Measurements from ENCODE around the gene FGF21.

FGF21 gene

GRCh38 chr19:48741129-48741999 is 14.0 kb upstream of the FGF21 start:
- no peaks in the 10 kb centered on the region for H3K36me3 ChIP-seq (ENCODE audit: insufficient read depth, insufficient read length, low read length)
- DNase-seq (ENCODE audit: low read depth, low spot score), result no peak

GRCh38 chr19:48742096-48742495 is 13.2 kb upstream of the FGF21 start:
- H3K27me3 ChIP-seq (ENCODE audit: insufficient read depth, insufficient read length), result peaks cover 16% of the 10 kb centered on the region
- no peak overlapping the region for H3K9ac ChIP-seq (ENCODE audit: insufficient read length, low read depth)
- no peak for DNase-seq (ENCODE audit: low read depth, low spot score)
- H3K4me3 ChIP-seq (ENCODE audit: insufficient read length, low read depth), result no peak overlapping the region
- TF ChIP-seq SUZ12 (IDR thresholded peaks at IDR 0.05; ENCODE audit: extremely low read depth, insufficient read depth, insufficient read length) (no peak), YY1 (IDR thresholded peaks at IDR 0.05; ENCODE audit: insufficient read depth, insufficient read length) (no peak), ZNF274 (IDR thresholded peaks at IDR 0.05; ENCODE audit: low read depth, low read length) (no peak)
- H3K9me3 ChIP-seq (ENCODE audit: insufficient read depth, low read length), result no peaks in the 10 kb centered on the region
- H3K4me1 ChIP-seq (ENCODE audit: insufficient read depth, insufficient read length), result peaks cover 11% of the 10 kb centered on the region
- no peaks in the 10 kb centered on the region for H3K36me3 ChIP-seq (ENCODE audit: insufficient read depth, insufficient read length, low read length)

More at GRCh38 chr19:48741129-48741999, 14.0 kb upstream of the FGF21 start:
- Histone ChIP-seq H3K4me1 (ENCODE audit: insufficient read depth, insufficient read length) (peaks cover 11% of the 10 kb centered on the region), H3K9me3 (ENCODE audit: insufficient read depth, low read length) (no peaks in the 10 kb centered on the region), H3K4me3 (ENCODE audit: insufficient read length, low read depth) (no peak overlapping the region), H3K27me3 (ENCODE audit: insufficient read depth, insufficient read length) (peaks cover 16% of the 10 kb centered on the region), H3K9ac (ENCODE audit: insufficient read length, low read depth) (peak overlapping the region; percentile 32)
- no peak for TF ChIP-seq ZNF274 (IDR thresholded peaks at IDR 0.05; ENCODE audit: low read depth, low read length)
- no peak for TF ChIP-seq YY1 (IDR thresholded peaks at IDR 0.05; ENCODE audit: insufficient read depth, insufficient read length)
- no peak for TF ChIP-seq SUZ12 (IDR thresholded peaks at IDR 0.05; ENCODE audit: extremely low read depth, insufficient read depth, insufficient read length)

GRCh38 chr19:48745208-48745995 is 9.9 kb upstream of the FGF21 start:
- no peak for DNase-seq (ENCODE audit: low read depth, low spot score)
- H3K27me3 ChIP-seq (ENCODE audit: insufficient read depth, insufficient read length), result peaks cover 1% of the 10 kb centered on the region
- H3K4me3 ChIP-seq (ENCODE audit: insufficient read length, low read depth), result no peak overlapping the region
- H3K36me3 ChIP-seq (ENCODE audit: insufficient read depth, insufficient read length, low read length), result peaks cover 5% of the 10 kb centered on the region
- no peak for TF ChIP-seq SUZ12 (IDR thresholded peaks at IDR 0.05; ENCODE audit: extremely low read depth, insufficient read depth, insufficient read length)
- TF ChIP-seq YY1 (IDR thresholded peaks at IDR 0.05; ENCODE audit: insufficient read depth, insufficient read length), result no peak
- no peak for TF ChIP-seq ZNF274 (IDR thresholded peaks at IDR 0.05; ENCODE audit: low read depth, low read length)
- peaks cover 9% of the 10 kb centered on the region for H3K4me1 ChIP-seq (ENCODE audit: insufficient read depth, insufficient read length)
- no peak overlapping the region for H3K9ac ChIP-seq (ENCODE audit: insufficient read length, low read depth)
- H3K9me3 ChIP-seq (ENCODE audit: insufficient read depth, low read length), result no peaks in the 10 kb centered on the region

GRCh38 chr19:48746110-48746509 is 9.2 kb upstream of the FGF21 start:
- no peak for DNase-seq (ENCODE audit: low read depth, low spot score)
- no peak for TF ChIP-seq ZNF274 (IDR thresholded peaks at IDR 0.05; ENCODE audit: low read depth, low read length)
- no peak for TF ChIP-seq SUZ12 (IDR thresholded peaks at IDR 0.05; ENCODE audit: extremely low read depth, insufficient read depth, insufficient read length)
- no peak for TF ChIP-seq YY1 (IDR thresholded peaks at IDR 0.05; ENCODE audit: insufficient read depth, insufficient read length)
- Histone ChIP-seq H3K9ac (ENCODE audit: insufficient read length, low read depth) (peak overlapping the region; percentile 32), H3K4me3 (ENCODE audit: insufficient read length, low read depth) (no peak overlapping the region), H3K4me1 (ENCODE audit: insufficient read depth, insufficient read length) (peaks cover 8% of the 10 kb centered on the region), H3K9me3 (ENCODE audit: insufficient read depth, low read length) (no peaks in the 10 kb centered on the region), H3K27me3 (ENCODE audit: insufficient read depth, insufficient read length) (no peaks in the 10 kb centered on the region), H3K36me3 (ENCODE audit: insufficient read depth, insufficient read length, low read length) (peaks cover 8% of the 10 kb centered on the region)

GRCh38 chr19:48746738-48747575 is 8.4 kb upstream of the FGF21 start, which contains the start of gene IZUMO1:
Gene IZUMO1, minus strand, starts transcription at chr19:48746909. Its CDS starts 1,050 bp downstream, at chr19:48745859.
- peak within 1 kb of the TSS; percentile 32 for H3K9ac ChIP-seq (ENCODE audit: insufficient read length, low read depth)
- DNase-seq (ENCODE audit: low read depth, low spot score), result peak; percentile 58
- peak within 1 kb of the TSS; percentile 49 for H3K4me3 ChIP-seq (ENCODE audit: insufficient read length, low read depth)
- H3K9me3 ChIP-seq (ENCODE audit: insufficient read depth, low read length), result no peaks in the 10 kb centered on the region
- H3K4me1 ChIP-seq (ENCODE audit: insufficient read depth, insufficient read length), result peaks cover 4% of the 10 kb centered on the region
- peaks cover 8% of the 10 kb centered on the region for H3K36me3 ChIP-seq (ENCODE audit: insufficient read depth, insufficient read length, low read length)
- TF ChIP-seq ZNF274 (IDR thresholded peaks at IDR 0.05; ENCODE audit: low read depth, low read length), result no peak
- no peak for TF ChIP-seq YY1 (IDR thresholded peaks at IDR 0.05; ENCODE audit: insufficient read depth, insufficient read length)
- TF ChIP-seq SUZ12 (IDR thresholded peaks at IDR 0.05; ENCODE audit: extremely low read depth, insufficient read depth, insufficient read length), result no peak
- no peaks in the 10 kb centered on the region for H3K27me3 ChIP-seq (ENCODE audit: insufficient read depth, insufficient read length)

- DNase-seq (ENCODE audit: low read depth, low spot score), result no peak
- no peak overlapping the region for H3K9ac ChIP-seq (ENCODE audit: insufficient read length, low read depth)
- H3K4me3 ChIP-seq (ENCODE audit: insufficient read length, low read depth), result no peak overlapping the region
- peaks cover 8% of the 10 kb centered on the region for H3K36me3 ChIP-seq (ENCODE audit: insufficient read depth, insufficient read length, low read length)
- H3K9me3 ChIP-seq (ENCODE audit: insufficient read depth, low read length), result no peaks in the 10 kb centered on the region
- peaks cover 3% of the 10 kb centered on the region for H3K4me1 ChIP-seq (ENCODE audit: insufficient read depth, insufficient read length)
- no peak for TF ChIP-seq ZNF274 (IDR thresholded peaks at IDR 0.05; ENCODE audit: low read depth, low read length)
- TF ChIP-seq YY1 (IDR thresholded peaks at IDR 0.05; ENCODE audit: insufficient read depth, insufficient read length), result no peak
- TF ChIP-seq SUZ12 (IDR thresholded peaks at IDR 0.05; ENCODE audit: extremely low read depth, insufficient read depth, insufficient read length), result no peak
- H3K27me3 ChIP-seq (ENCODE audit: insufficient read depth, insufficient read length), result no peaks in the 10 kb centered on the region
These were observed 5.6 kb upstream of the FGF21 start for GRCh38 chr19:48749571-48750198.

Data from NT2/D1 (cell line).